HL-60 (cell line): ENCODE measurements around the gene TIMM8A.

Experiments
- DNase-seq, 2 experiments: peaks; one replicate each; pipeline ENCODE4 v3.0.0-alpha.2; 2010 to 2020; ENCODE audit warnings: low read depth in 1 of 2, low spot score in 1 of 2
- H3K27ac ChIP-seq: fragments of 250-450 bp; sonication (Bioruptor Pico); replicated peaks from 2 replicates; pipeline ENCODE4 v1.5.1; 2020; ENCODE audit warnings: mild to moderate bottlenecking, moderate library complexity
- H3K27me3 ChIP-seq: fragments of 250-450 bp; sonication (Bioruptor Pico); 2 replicates; pipeline ENCODE4 v1.5.1; 2021; ENCODE audit warnings: mild to moderate bottlenecking, moderate library complexity; ENCODE audit not compliant: insufficient read depth, poor library complexity, severe bottlenecking
- H3K4me3 ChIP-seq: replicated peaks from 2 replicates; pipeline ENCODE4 v1.5.1; 2011; ENCODE audit warnings: mild to moderate bottlenecking, control low read depth, low read length; ENCODE audit not compliant: insufficient read depth
- CTCF ChIP-seq: IDR thresholded peaks from one replicate; pipeline ENCODE4 v1.5.1; 2011; ENCODE audit warnings: low read length, control low read depth, inconsistent platforms; ENCODE audit not compliant: insufficient read depth
- GABPA ChIP-seq: IDR thresholded peaks from 2 replicates; pipeline ENCODE4 v1.6.1; 2012; ENCODE audit warnings: low read depth
- POLR2AphosphoS5 ChIP-seq: IDR thresholded peaks from 2 replicates; pipeline ENCODE4 v1.6.1; 2012; ENCODE audit warnings: low read depth
- REST ChIP-seq: IDR thresholded peaks from 2 replicates; pipeline ENCODE4 v1.6.1; 2012; ENCODE audit warnings: low read depth; ENCODE audit not compliant: insufficient replicate concordance
- SPI1 ChIP-seq: IDR thresholded peaks from 2 replicates; pipeline ENCODE4 v1.6.1; 2012; ENCODE audit warnings: low read depth, mild to moderate bottlenecking, borderline replicate concordance

Gene TIMM8A

DNA sequence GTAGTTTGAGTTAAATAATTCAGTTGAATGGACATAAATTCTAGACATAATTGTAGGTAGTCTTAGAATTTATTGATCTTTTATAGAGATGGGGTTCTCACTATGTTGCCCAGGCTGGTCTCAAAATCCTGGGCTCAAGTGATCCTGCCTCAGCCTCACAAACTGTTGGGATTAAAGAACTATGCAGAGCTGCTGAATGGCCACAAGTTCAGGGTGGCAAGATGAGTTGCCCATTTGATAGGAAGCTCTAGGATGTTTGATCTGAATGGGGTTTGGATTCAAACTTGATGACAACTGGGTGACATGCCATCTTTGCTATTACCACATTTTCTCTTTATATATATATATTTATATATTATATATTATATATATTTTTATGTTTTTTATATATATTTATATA lies 45.8 kb upstream of the TIMM8A start:
- no peaks in the 10 kb centered on the region for H3K27me3 ChIP-seq
- no peak overlapping the region for H3K4me3 ChIP-seq
- H3K27ac ChIP-seq, result no peak overlapping the region; the same call in 1 of the 2 replicates
- DNase-seq, result no peak
- TF ChIP-seq POLR2AphosphoS5 (peak; percentile 8; the same call in 1 of the 2 replicates), GABPA (no peak)

GRCh38 chrX:101393530-101394305 lies 45.2 kb upstream of the TIMM8A start:
- Histone ChIP-seq H3K27ac (peak overlapping the region; percentile 35), H3K4me3 (no peak overlapping the region), H3K27me3 (no peaks in the 10 kb centered on the region)
- no peak for TF ChIP-seq SPI1
- no peak for TF ChIP-seq CTCF
- TF ChIP-seq GABPA, result no peak
- TF ChIP-seq POLR2AphosphoS5, result peak; percentile 28; the same call in 1 of the 2 replicates
- no peak for DNase-seq

GRCh38 chrX:101391831-101392230 lies 43.3 kb upstream of the TIMM8A start:
- peak overlapping the region; percentile 87 for H3K27ac ChIP-seq
- TF ChIP-seq POLR2AphosphoS5, result no peak
- TF ChIP-seq SPI1, result no peak
- TF ChIP-seq CTCF, result no peak
- no peak for TF ChIP-seq REST
- no peak for TF ChIP-seq GABPA
- H3K27me3 ChIP-seq, result no peaks in the 10 kb centered on the region
- DNase-seq, result no peak
- H3K4me3 ChIP-seq, result peak overlapping the region; percentile 53

GRCh38 chrX:101390664-101391525 lies 42.4 kb upstream of the TIMM8A start, which contains the start of gene RPL36A:
Gene RPL36A, plus strand, starts transcription at chrX:101391011. Its CDS starts 33 bp downstream, at chrX:101391044.
- Histone ChIP-seq H3K27ac (peak within 1 kb of the TSS; percentile 87), H3K27me3 (no peaks in the 10 kb centered on the region), H3K4me3 (peak within 1 kb of the TSS; percentile 53)
- DNase-seq, result peak; percentile 87 to 89
- TF ChIP-seq CTCF, result peak; percentile 45
- TF ChIP-seq POLR2AphosphoS5, result peak; percentile 95
- TF ChIP-seq REST, result peak; percentile 80
- peak; percentile 92 for TF ChIP-seq SPI1
- peak; percentile 50 for TF ChIP-seq GABPA
